Trophoblast cell (in vitro differentiated cells and primary cell): Measurements from ENCODE around the gene EP300.
"Not testable (repeated sequence)": the region's sequence is repeated elsewhere in the genome, so short reads cannot be mapped to it uniquely, and the experiment has no call there.

ENCODE experiments used
- DNase-seq, 2 donors: peaks; one replicate each; pipeline ENCODE4 v3.0.0-alpha.2; 2016
- H2AFZ ChIP-seq: 2 replicates; pipeline ENCODE4 v1.6.1; 2013; ENCODE audit warnings: low read length, moderate library complexity, mild to moderate bottlenecking; ENCODE audit not compliant: insufficient read depth, poor library complexity
- H2AK5ac ChIP-seq: 2 replicates; pipeline ENCODE4 v1.6.1; 2013; ENCODE audit warnings: mild to moderate bottlenecking, low read length
- H2BK120ac ChIP-seq: 2 replicates; pipeline ENCODE4 v1.6.1; 2013; ENCODE audit warnings: low read length, mild to moderate bottlenecking, moderate library complexity; ENCODE audit not compliant: insufficient read depth, poor library complexity
- H2BK12ac ChIP-seq: 2 replicates; pipeline ENCODE4 v1.6.1; 2013; ENCODE audit warnings: mild to moderate bottlenecking, low read length, moderate library complexity
- H2BK5ac ChIP-seq: 2 replicates; pipeline ENCODE4 v1.6.1; 2013; ENCODE audit warnings: low read length, low read depth, moderate library complexity, mild to moderate bottlenecking; ENCODE audit not compliant: poor library complexity
- H3K14ac ChIP-seq: 2 replicates; pipeline ENCODE4 v1.6.1; 2013; ENCODE audit warnings: mild to moderate bottlenecking, low read length
- H3K18ac ChIP-seq: 2 replicates; pipeline ENCODE4 v1.6.1; 2013; ENCODE audit warnings: mild to moderate bottlenecking, low read length
- H3K23ac ChIP-seq: 2 replicates; pipeline ENCODE4 v1.6.1; 2013; ENCODE audit warnings: low read length
- H3K27ac ChIP-seq: 2 replicates; pipeline ENCODE4 v1.5.1; 2013; ENCODE audit warnings: low read depth, mild to moderate bottlenecking, inconsistent platforms, low read length, moderate library complexity
- H3K27me3 ChIP-seq: 2 replicates; pipeline ENCODE4 v1.6.1; 2013; ENCODE audit warnings: inconsistent platforms, mild to moderate bottlenecking, low read length, moderate library complexity; ENCODE audit not compliant: insufficient read depth
- H3K36me3 ChIP-seq, 2 experiments: 1 replicate in 1 of 2; 2 replicates in 1 of 2; pipeline ENCODE4 v1.6.1; 2013; ENCODE audit warnings: low read length in 2 of 2, mild to moderate bottlenecking in 2 of 2, moderate library complexity in 1 of 2; ENCODE audit not compliant: insufficient read depth in 2 of 2, control insufficient read depth in 1 of 2
- H3K4ac ChIP-seq: 2 replicates; pipeline ENCODE4 v1.6.1; 2013; ENCODE audit warnings: low read depth, mild to moderate bottlenecking, low read length, moderate library complexity
- H3K4me1 ChIP-seq, 2 experiments: 1 replicate in 1 of 2; 2 replicates in 1 of 2; pipeline ENCODE4 v1.6.1; 2013; ENCODE audit warnings: low read length in 2 of 2, mild to moderate bottlenecking in 2 of 2, moderate library complexity in 1 of 2; ENCODE audit not compliant: insufficient read depth in 2 of 2, control insufficient read depth in 1 of 2
- H3K4me2 ChIP-seq: 2 replicates; pipeline ENCODE4 v1.6.1; 2013; ENCODE audit warnings: inconsistent platforms, mild to moderate bottlenecking, low read length, moderate library complexity
- H3K4me3 ChIP-seq: 2 replicates; pipeline ENCODE4 v1.5.1; 2013; ENCODE audit warnings: mild to moderate bottlenecking, low read depth, low read length, inconsistent platforms
- H3K79me1 ChIP-seq: one replicate; pipeline ENCODE4 v1.6.1; 2013; ENCODE audit warnings: low read length
- H3K79me2 ChIP-seq: 2 replicates; pipeline ENCODE4 v1.6.1; 2013; ENCODE audit warnings: low read length, mild to moderate bottlenecking; ENCODE audit not compliant: control insufficient read depth, insufficient read depth, poor library complexity
- H3K9ac ChIP-seq: 2 replicates; pipeline ENCODE4 v1.6.1; 2013; ENCODE audit warnings: mild to moderate bottlenecking, low read length
- H3K9me3 ChIP-seq: 2 replicates; pipeline ENCODE4 v1.6.1; 2013; ENCODE audit warnings: low read depth, mild to moderate bottlenecking, control low read depth, inconsistent platforms, low read length; ENCODE audit not compliant: insufficient read depth
- H4K12ac ChIP-seq: 2 replicates; pipeline ENCODE4 v1.6.1; 2013; ENCODE audit warnings: low read depth, mild to moderate bottlenecking, low read length, moderate library complexity
- H4K8ac ChIP-seq: 2 replicates; pipeline ENCODE4 v1.6.1; 2013; ENCODE audit warnings: low read depth, mild to moderate bottlenecking, low read length, moderate library complexity
- H4K91ac ChIP-seq: one replicate; pipeline ENCODE4 v1.6.1; 2013; ENCODE audit warnings: low read depth, mild to moderate bottlenecking, low read length, moderate library complexity
- WGBS: extraction: QIAGEN DNeasy Blood & Tissue Kit; methylation state at CpG from one replicate; pipeline ENCODE4 v1.1.7; 2013; ENCODE audit warnings: missing lambda C conversion rate; ENCODE audit not compliant: insufficient read length, insufficient coverage; ENCODE audit errors: extremely low coverage; 5-methylcytosine and 5-hydroxymethylcytosine counted together

Gene EP300

DNA sequence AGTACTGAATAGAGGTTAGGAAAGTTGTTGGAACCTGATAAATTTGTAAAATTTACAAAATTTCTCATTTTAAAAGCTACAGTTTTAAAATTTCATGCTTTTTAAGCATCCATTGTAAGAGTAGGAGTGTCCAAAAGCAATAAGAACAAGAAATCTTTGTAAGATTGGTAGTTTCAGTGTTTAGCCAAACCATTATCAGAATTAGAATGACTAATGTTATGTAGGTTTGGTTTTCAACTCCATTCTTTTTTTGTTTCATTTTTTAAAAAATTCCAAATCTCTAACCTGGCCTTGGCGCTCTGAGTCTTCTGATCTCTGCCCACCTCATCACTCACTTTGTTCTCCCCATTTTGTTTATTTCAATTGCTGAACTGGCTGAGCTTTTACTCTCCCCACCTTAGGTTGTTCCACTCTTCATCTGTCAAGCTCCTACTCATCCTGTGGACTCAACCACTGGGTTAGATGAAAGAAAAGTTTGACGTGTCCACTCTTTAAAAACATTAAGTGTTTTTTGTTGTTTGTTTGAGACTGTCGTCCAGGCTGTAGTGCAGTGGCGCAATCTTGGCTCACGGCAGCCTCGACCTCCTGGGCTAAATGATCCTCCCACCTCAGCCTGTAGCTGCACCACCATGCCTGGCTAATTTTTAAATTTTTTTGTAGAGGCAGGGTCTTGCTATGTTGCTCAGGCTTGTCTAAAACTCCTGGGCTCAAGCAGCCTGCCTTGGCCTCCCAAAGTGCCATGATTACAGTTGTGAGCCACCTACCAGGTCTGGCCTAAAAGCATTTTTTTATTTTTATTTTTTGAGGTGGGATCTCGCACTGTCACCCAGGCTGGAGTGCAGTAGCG, 14.0 kb downstream of the EP300 start:
- Histone ChIP-seq H3K18ac (no peak overlapping the region), H3K4me3 (no peak overlapping the region), H2BK120ac (no peak overlapping the region), H3K36me3 (peaks cover 14 to 21% of the 10 kb centered on the region in 2 experiments), H3K27ac (no peak overlapping the region), H3K79me1 (no peaks in the 10 kb centered on the region), H3K4me2 (no peak overlapping the region), H3K4ac (peak overlapping the region; percentile 26), H2AFZ (no peak overlapping the region), H3K9ac (no peak overlapping the region), H4K91ac (no peak overlapping the region), H2AK5ac (no peak overlapping the region), H2BK5ac (no peak overlapping the region), H2BK12ac (no peak overlapping the region), H4K12ac (no peak overlapping the region), H3K23ac (no peak overlapping the region), H3K14ac (no peak overlapping the region), H3K79me2 (peaks cover 25% of the 10 kb centered on the region), H3K27me3 (no peaks in the 10 kb centered on the region), H3K4me1 (no peaks in the 10 kb centered on the region), H4K8ac (no peak overlapping the region), H3K9me3 (no peaks in the 10 kb centered on the region)
- peak; percentile 63 to 79 for DNase-seq
- WGBS = no CpG with 5 or more reads among the region's 8 CpGs

DNA sequence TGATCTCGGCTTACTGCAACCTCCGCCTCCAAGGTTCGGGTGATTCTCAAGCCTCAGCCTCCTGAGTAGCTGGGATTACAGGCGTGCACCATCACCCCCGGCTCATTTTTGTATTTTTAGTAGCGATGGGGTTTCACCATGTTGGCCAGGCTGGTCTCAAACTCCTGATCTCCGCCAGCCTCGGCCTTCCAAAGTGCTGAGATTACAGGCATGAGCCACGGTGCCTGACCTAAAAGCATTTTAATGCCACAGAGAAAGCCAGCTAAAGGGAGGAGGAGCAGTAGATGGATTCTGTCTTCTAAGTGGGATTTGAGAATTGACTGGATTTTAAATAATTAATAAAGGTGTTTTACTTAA, 14.6 kb downstream of the EP300 start:
- H3K27ac ChIP-seq, H4K12ac ChIP-seq, H3K4me3 ChIP-seq, H2AFZ ChIP-seq, H3K27me3 ChIP-seq, H2AK5ac ChIP-seq, H4K8ac ChIP-seq, H3K4me1 ChIP-seq, H2BK12ac ChIP-seq, H3K4me2 ChIP-seq, H3K9me3 ChIP-seq, H3K23ac ChIP-seq, H3K79me1 ChIP-seq, H3K9ac ChIP-seq, H4K91ac ChIP-seq, H2BK120ac ChIP-seq, H3K18ac ChIP-seq, H2BK5ac ChIP-seq, H3K14ac ChIP-seq, DNase-seq: not testable (repeated sequence)
- Histone ChIP-seq H3K4ac (peak overlapping the region; percentile 26), H3K36me3 (peaks cover 17 to 22% of the 10 kb centered on the region in 2 experiments), H3K79me2 (peaks cover 25% of the 10 kb centered on the region)
- WGBS = no CpG with 5 or more reads among the region's 9 CpGs

DNA sequence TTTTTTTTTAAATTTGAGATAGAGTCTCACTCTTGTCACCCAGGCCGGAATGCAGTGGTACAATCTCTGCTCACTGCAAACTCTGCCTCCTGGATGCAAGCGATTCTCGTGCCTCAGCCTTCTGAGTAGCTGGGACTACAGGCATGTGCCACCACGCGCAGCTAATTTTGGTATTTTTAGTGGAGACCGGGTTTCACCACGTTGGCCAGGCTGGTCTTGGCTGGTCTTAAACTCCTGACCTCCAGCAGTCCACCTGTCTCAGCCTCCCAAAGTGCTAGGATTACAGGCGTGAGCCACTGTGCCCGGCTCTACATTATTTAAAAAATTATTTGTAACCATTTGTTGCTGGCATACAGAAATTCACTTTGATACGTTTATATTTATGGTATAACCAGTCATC, 18.6 kb downstream of the EP300 start:
- no CpG with 5 or more reads among the region's 10 CpGs for WGBS
- Histone ChIP-seq H3K4me3 (no peak overlapping the region), H3K4me1 (no peaks in the 10 kb centered on the region), H3K9ac (no peak overlapping the region), H3K23ac (no peak overlapping the region), H3K79me1 (no peaks in the 10 kb centered on the region), H3K4me2 (no peak overlapping the region), H3K27me3 (no peaks in the 10 kb centered on the region), H2BK5ac (no peak overlapping the region), H3K79me2 (peaks cover 24% of the 10 kb centered on the region), H3K27ac (no peak overlapping the region), H2AK5ac (no peak overlapping the region), H3K36me3 (peaks cover 20 to 26% of the 10 kb centered on the region in 2 experiments), H4K91ac (no peak overlapping the region), H2AFZ (no peak overlapping the region), H2BK120ac (no peak overlapping the region), H3K18ac (no peak overlapping the region), H4K8ac (no peak overlapping the region), H4K12ac (no peak overlapping the region), H2BK12ac (no peak overlapping the region), H3K4ac (peak overlapping the region; percentile 43), H3K14ac (no peak overlapping the region), H3K9me3 (no peaks in the 10 kb centered on the region)
- DNase-seq = no peak

DNA sequence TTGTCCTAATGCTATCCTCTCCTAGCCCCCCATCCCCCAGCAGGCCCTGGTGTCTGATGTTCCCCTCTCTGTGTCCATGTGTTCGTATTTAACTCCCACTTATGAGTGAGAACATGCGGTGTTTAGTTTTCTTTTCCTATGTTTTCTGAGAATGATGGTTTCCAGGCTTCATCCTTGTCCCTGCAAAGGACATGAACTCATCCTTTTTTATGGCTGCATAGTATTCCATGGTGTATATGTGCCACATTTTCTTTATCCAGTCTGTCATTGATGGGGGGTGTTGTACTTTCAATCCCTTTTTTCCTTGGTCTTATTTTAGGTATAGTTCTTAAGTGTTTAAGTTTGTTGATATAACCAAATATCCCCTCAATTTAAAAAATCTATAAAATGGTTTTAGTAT, 23.9 kb downstream of the EP300 start:
- Histone ChIP-seq H2AFZ (no peak overlapping the region), H3K79me2 (peaks cover 14% of the 10 kb centered on the region), H3K4ac (no peak overlapping the region), H4K91ac (no peak overlapping the region), H3K79me1 (no peaks in the 10 kb centered on the region), H2BK120ac (no peak overlapping the region), H3K27ac (no peak overlapping the region), H4K8ac (no peak overlapping the region), H2BK5ac (no peak overlapping the region), H2BK12ac (no peak overlapping the region), H3K9me3 (no peaks in the 10 kb centered on the region), H3K36me3 (peaks cover 20 to 31% of the 10 kb centered on the region in 2 experiments), H3K4me3 (no peak overlapping the region), H3K4me2 (no peak overlapping the region), H3K23ac (no peak overlapping the region), H2AK5ac (no peak overlapping the region), H4K12ac (no peak overlapping the region), H3K18ac (no peak overlapping the region), H3K4me1 (no peaks in the 10 kb centered on the region), H3K9ac (no peak overlapping the region), H3K14ac (no peak overlapping the region), H3K27me3 (no peaks in the 10 kb centered on the region)
- no CpG with 5 or more reads among the region's 2 CpGs for WGBS
- DNase-seq = no peak
